H1 (cell line): ENCODE data around the gene CD68.

Source experiments
- CEBPB ChIP-seq: IDR thresholded peaks from 2 replicates; pipeline ENCODE4 v1.6.1; 2012; ENCODE audit warnings: low read depth, low read length
- CTCF ChIP-seq, 3 experiments: IDR thresholded peaks; 1 replicate in 2 of 3; 2 replicates in 1 of 3; pipeline versions ENCODE4 v1.5.1 to v1.6.1; 2011; ENCODE audit warnings: low read length in 3 of 3, mild to moderate bottlenecking in 3 of 3, inconsistent platforms in 2 of 3, low read depth in 1 of 3, moderate library complexity in 1 of 3; ENCODE audit not compliant: insufficient read depth in 1 of 3; ENCODE audit errors: control extremely low read depth in 1 of 3
- POLR2A ChIP-seq, 2 experiments: IDR thresholded peaks; 1 replicate in 1 of 2; 2 replicates in 1 of 2; pipeline ENCODE4 v1.6.1; 2011; ENCODE audit warnings: low read depth in 2 of 2, low read length in 2 of 2, mild to moderate bottlenecking in 2 of 2; ENCODE audit errors: control extremely low read depth in 1 of 2
- RFX5 ChIP-seq: IDR thresholded peaks from 2 replicates; pipeline ENCODE4 v1.6.1; 2011; ENCODE audit warnings: low read depth, low read length, improper control_type of control experiment, borderline replicate concordance
- SIRT6 ChIP-seq: IDR thresholded peaks from one replicate; pipeline ENCODE4 v1.7.1; 2012; ENCODE audit warnings: low read length, inconsistent platforms
- TCF12 ChIP-seq: IDR thresholded peaks from 2 replicates; pipeline ENCODE4 v1.6.1; 2011; ENCODE audit warnings: low read depth, mild to moderate bottlenecking, low read length
- YY1 ChIP-seq: IDR thresholded peaks from 2 replicates; pipeline ENCODE4 v1.6.1; 2011; ENCODE audit warnings: low read depth, mild to moderate bottlenecking, low read length

- TF ChIP-seq CTCF (IDR thresholded peaks at IDR 0.05; ENCODE audit: control extremely low read depth in 1 of 3, insufficient read depth in 1 of 3, low read depth in 1 of 3, low read length in 3 of 3) (no peak), POLR2A (IDR thresholded peaks at IDR 0.05; ENCODE audit: control extremely low read depth in 1 of 2, low read depth in 2 of 2, low read length in 2 of 2) (no peak), SIRT6 (no peak), RFX5 (no peak), CEBPB (no peak), YY1 (no peak), TCF12 (no peak)
These were observed 39.2 kb downstream of the CD68 start for GRCh38 chr17:7618608-7619007.
